OCI-LY7 (cell line): ENCODE data around the gene GARIN5B.

Experiments used
- EZH2phosphoT487 ChIP-seq: fragments of 200-600 bp; sonication (generic); IDR thresholded peaks from 2 replicates; pipeline ENCODE4 v1.6.1; 2018; ENCODE audit warnings: low read depth, borderline replicate concordance, mild to moderate bottlenecking, mixed run types, antibody characterized with exemption, low read length, moderate library complexity, mixed read lengths
- TF ChIP-seq, protein P1 (sequence below): fragments of 200-600 bp; sonication (generic); conservative IDR thresholded peaks from 2 replicates; pipeline ENCODE4 v1.5.1; 2014; ENCODE audit warnings: mild to moderate bottlenecking, antibody characterized with exemption, low read length, moderate library complexity, mixed read lengths

- TF ChIP-seq, protein P1, sequence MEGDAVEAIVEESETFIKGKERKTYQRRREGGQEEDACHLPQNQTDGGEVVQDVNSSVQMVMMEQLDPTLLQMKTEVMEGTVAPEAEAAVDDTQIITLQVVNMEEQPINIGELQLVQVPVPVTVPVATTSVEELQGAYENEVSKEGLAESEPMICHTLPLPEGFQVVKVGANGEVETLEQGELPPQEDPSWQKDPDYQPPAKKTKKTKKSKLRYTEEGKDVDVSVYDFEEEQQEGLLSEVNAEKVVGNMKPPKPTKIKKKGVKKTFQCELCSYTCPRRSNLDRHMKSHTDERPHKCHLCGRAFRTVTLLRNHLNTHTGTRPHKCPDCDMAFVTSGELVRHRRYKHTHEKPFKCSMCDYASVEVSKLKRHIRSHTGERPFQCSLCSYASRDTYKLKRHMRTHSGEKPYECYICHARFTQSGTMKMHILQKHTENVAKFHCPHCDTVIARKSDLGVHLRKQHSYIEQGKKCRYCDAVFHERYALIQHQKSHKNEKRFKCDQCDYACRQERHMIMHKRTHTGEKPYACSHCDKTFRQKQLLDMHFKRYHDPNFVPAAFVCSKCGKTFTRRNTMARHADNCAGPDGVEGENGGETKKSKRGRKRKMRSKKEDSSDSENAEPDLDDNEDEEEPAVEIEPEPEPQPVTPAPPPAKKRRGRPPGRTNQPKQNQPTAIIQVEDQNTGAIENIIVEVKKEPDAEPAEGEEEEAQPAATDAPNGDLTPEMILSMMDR: no peak
- no peak for TF ChIP-seq EZH2phosphoT487
Measured at GRCh38 chr19:55305983-55306562, 57.0 kb downstream of the GARIN5B start.
